HG02884 (cell line): ENCODE data around the gene RAB27B.

ENCODE experiments used
- ATAC-seq: cut with Tn5 transposase; IDR thresholded peaks from one replicate; pipeline ENCODE4 v1.9.1; 2021; ENCODE audit warnings: mild to moderate bottlenecking, moderate library complexity; ENCODE audit not compliant: unreplicated experiment

RAB27B gene

GRCh38 chr18:54859667-54860421 is 31.6 kb downstream of the RAB27B start:
- no peak for ATAC-seq

DNA sequence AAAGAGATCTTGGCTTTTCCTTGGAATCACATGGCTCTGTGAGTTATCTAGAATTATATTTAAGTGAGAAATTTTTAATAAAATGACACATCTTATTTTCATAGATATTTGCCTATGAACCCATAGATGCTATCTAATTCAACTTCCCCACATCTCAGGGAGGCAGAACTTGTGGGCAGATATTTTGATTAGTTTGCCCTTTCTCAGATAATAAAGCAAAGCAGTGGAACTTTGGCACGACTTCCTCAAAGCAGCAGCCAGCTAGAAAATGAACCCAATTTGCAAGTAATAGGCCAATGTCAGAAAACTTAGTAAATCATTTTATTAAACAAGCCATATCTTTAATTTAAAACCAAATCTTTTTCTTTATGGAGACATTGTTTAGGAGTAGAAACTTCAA is 32.7 kb downstream of the RAB27B start:
- no peak for ATAC-seq

DNA sequence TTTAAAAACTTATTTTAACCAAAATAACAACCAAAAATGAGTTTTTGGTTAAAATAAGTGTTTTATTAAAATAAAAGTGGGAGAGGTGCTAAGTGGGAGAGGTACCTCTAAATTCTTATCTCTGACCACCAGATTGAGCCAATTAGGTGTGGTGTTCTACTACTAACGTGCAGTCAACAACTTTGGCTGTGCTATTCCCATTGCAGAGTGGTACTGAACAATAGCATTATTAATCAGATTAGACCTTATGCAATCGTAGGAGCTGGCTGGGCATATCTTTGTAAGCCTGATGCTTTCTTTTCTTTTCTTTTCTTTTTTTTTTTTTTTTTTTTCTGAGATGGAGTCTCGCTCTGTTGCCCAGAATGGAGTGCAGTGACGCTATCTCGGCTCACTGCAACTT is 38.9 kb downstream of the RAB27B start:
- ATAC-seq: no peak

GRCh38 chr18:54871231-54871630 is 43.0 kb downstream of the RAB27B start:
- ATAC-seq: no peak

GRCh38 chr18:54872681-54873080 is 44.4 kb downstream of the RAB27B start:
- ATAC-seq: no peak

GRCh38 chr18:54873884-54874255 is 45.6 kb downstream of the RAB27B start:
- no peak for ATAC-seq

GRCh38 chr18:54875063-54875462 is 46.8 kb downstream of the RAB27B start:
- no peak for ATAC-seq

DNA sequence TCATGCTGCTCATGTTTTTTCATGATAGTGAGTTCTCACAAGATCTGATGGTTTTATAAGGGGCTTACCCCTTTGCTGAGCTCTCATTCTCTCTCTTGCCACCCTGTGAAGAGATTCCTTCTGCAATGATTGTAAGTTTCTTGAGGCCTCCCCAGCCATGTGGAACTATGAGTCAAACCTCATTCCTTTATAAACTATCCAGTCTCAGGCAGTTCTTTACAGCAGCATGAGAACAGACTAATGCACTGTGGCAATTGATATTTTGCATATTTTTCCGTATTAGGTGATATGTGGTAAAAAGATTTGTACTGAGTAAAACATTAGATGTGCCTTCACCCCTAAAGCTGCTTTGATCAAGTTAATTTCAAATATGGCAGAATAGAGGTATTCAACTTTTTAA is 48.8 kb downstream of the RAB27B start:
- no peak for ATAC-seq

DNA sequence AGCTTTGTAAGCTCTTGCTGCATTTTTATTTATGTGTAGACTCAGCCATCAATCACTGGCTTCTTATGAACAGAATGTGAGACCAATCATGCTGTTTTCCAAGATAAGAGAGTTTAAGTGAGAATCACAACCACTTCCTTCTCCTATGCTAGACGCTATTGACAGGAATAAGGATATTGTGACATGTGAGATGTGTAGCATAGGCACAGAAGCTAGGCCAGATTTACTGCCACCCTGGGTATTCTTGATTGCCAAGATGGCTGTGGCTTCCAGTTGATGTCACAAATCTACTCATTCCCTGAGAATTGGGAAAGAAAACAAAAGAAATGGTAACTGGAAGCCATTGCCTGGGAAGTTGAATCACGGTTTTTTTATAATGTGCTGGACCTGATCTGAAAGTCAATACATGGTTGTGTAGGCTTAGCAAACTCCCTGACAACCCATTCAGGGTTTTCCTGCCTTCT is 49.9 kb downstream of the RAB27B start:
- no peak for ATAC-seq

GRCh38 chr18:54878659-54879358 is 50.5 kb downstream of the RAB27B start:
- ATAC-seq: no peak

- no peak for ATAC-seq
Observed at GRCh38 chr18:54879691-54880090, 51.4 kb downstream of the RAB27B start.

DNA sequence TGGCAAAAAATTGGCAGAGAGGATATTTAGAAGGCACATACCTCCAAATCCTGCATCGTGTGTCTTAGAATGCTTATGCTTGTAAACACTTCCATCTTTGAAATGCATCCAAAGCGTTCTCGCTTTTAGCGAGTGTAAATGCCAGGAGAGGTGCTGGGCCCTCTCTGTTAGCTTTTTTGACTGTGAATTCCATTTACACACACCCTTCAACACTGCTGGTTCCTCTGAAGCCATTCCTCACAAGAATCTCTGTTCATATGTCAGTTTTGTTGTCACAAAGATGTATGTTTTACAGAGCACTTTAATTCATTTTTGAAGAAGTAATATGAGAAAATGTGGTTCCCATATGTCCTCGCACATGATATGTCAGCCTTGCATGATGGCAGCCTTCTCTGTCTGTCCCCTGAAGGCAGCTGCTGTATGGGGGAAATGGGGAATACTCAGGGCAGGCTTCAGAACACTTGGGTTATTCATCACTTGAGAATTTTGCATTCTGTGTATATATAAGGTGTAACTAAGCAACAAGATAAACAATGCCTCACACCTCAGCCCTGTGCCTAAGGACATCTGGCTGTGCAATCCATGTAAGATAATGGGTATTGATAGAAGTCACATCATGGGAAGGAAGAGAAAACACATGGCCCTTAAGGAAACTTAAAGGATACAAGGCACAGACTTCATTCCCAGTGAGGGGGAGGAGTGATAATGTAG is 52.3 kb downstream of the RAB27B start:
- ATAC-seq: no peak

- no peak for ATAC-seq
Observed at GRCh38 chr18:54881229-54881768, 53.0 kb downstream of the RAB27B start.

- no peak for ATAC-seq
Observed at GRCh38 chr18:54882318-54882717, 54.0 kb downstream of the RAB27B start.

DNA sequence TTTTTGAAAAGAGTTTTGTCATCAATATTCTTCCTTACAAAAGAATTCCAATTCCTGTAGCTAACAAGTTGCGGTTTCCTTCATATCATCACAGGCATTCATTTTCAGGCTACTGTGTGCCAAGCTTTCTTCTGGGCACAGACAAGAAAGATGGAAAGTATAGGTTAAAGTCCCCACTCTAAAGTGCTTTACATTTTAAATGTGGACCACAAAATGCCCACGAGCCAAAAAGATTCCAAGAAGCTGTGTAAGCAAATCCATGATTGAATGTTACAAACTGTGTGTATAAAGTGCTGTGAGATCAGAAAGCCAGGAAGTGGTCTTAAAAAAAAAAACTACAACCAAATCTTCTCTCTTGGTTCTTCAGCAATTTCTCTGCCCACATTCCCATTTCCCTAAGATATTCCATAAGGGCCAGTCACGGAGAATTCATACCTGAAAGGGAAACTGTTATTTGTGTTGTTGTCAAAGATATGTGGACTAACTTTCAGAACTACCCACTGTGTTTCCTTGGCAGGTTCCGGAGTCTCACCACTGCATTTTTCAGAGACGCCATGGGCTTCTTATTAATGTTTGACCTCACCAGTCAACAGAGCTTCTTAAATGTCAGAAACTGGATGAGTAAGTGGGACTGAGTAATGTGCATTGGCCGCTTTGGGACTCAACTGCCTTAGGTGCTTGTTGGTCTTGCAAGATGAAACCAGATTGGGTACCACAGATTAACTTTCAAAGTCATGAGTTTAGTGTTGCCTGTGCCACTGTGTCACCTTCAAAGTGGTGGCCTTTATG is 55.7 kb downstream of the RAB27B start:
- ATAC-seq: no peak

- no peak for ATAC-seq
Observed at GRCh38 chr18:54888378-54888777, 60.1 kb downstream of the RAB27B start.

DNA sequence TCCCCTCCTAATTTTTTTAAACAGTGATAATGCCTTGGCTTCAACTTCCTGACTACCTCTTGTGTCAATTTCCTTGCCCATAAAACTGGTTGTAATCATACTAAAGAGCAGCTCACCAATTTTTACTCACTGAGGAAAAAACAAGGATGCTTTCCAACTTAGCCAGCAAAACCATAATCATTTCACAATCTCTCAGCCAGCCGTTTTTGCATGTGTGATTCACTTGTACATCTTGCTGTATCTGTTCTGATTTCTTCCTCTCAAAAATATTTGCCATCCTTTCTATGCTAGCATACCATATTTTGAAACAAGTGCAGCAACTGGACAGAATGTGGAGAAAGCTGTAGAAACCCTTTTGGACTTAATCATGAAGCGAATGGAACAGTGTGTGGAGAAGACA is 60.7 kb downstream of the RAB27B start:
- ATAC-seq: no peak

DNA sequence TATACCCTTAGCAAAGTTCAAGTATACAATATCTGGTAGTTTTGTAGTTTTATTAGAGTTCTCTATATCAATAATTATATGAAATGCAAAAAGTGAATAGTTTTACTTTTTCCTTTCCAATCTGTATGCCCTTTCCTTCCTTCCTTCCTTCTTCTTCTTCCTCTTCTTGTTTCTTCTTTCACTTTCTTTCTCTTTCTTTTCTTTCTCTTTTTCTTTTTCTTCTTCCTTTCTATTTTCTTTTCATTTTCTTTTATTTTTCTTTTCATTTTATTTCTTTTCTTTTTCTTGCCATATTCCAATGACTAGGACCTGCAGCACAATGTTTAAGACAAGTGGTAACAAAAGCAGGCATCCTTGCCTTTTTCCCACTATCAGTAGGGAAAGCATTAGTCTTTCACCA is 71.2 kb downstream of the RAB27B start:
- no peak for ATAC-seq

DNA sequence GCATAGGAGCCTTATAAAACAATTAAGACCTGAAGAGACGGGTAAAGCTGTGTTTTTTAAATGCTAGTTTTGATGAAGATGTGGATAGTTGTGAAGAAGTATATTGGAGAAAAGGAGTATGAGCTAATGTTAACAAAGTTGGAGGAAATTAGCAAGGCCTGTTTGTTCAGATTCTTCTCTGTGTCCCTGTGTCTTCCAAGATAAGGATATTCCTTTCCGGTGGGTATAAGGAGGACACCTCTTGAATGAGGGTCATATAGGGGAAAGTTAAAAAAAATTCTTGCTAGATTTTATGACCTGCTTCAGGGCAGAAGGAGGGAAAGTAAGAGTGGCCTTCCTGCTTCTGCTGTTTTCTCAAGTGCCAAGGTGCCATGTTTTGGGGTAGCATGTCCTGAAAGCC is 72.0 kb downstream of the RAB27B start:
- ATAC-seq: no peak

GRCh38 chr18:54904581-54904980 is 76.3 kb downstream of the RAB27B start:
- no peak for ATAC-seq

GRCh38 chr18:54905629-54906028 is 77.4 kb downstream of the RAB27B start:
- no peak for ATAC-seq
